Measurements from ENCODE around the gene HECW1.

HECW1 gene

GRCh38 chr7:43600056-43600455, 487.6 kb downstream of the HECW1 start:
- H3K4me3 ChIP-seq (ENCODE audit: low read depth, low read length) = no peak overlapping the region
- ChIA-PET CTCF (no interaction called here), POLR2A (no interaction called here)
- no peak for DNase-seq (ENCODE audit: low read depth, low spot score)
- no peak for TF ChIP-seq CTCF (IDR thresholded peaks at IDR 0.05; ENCODE audit: insufficient read depth, low read length, missing control alignments)

- ChIA-PET CTCF (interaction anchor here (1.4 to 2.4 kb wide), 2 partner anchors 20 to 237 kb away, joined by 3 to 11 read pairs; partner anchors contain the start of gene STK17A), POLR2A (no interaction called here)
- DNase-seq (ENCODE audit: low read depth, low spot score) = no peak
- H3K4me3 ChIP-seq (ENCODE audit: low read depth, low read length) = no peak overlapping the region
- no peak for TF ChIP-seq CTCF (IDR thresholded peaks at IDR 0.05; ENCODE audit: insufficient read depth, low read length, missing control alignments)
Measured at GRCh38 chr7:43602256-43602655, 489.8 kb downstream of the HECW1 start.

DNA sequence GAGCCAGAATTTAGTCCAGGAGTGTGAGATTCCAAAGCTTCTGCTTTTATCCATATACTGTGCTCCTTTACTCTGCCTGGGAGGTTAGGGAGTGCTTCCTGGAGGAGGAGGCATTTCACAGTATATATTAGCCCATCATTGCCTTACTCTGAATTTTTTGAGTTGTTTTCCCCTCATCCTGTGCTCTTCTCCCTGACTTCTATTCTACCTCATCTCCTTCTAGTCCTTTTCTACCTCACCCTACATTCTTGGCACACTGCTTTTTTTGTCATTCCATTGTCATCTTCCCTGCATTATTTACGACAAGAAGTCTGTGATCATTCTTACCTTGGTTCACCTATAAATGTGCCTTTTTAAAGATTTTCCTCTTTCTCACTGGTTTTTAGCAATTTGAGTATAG, 491.8 kb downstream of the HECW1 start:
- ChIA-PET CTCF (interaction anchor here (0.9 to 2.1 kb wide), 5 partner anchors 12 to 129 kb away, joined by 3 to 8 read pairs (median 4); no protein-coding TSS in a partner anchor), POLR2A (interaction anchor here (1.5 kb wide), 1 partner anchor 22 kb away, joined by 5 read pairs; the partner anchor contains the start of gene STK17A)
- H3K4me3 ChIP-seq (ENCODE audit: low read depth, low read length) = no peak overlapping the region
- TF ChIP-seq CTCF (IDR thresholded peaks at IDR 0.05; ENCODE audit: insufficient read depth, low read length, missing control alignments) = no peak
- no peak for DNase-seq (ENCODE audit: low read depth, low spot score)

- ChIA-PET POLR2A (no interaction called here), CTCF (interaction anchor here (0.9 to 1.1 kb wide), 4 partner anchors 9 to 154 kb away, joined by 3 to 4 read pairs (median 3); partner anchors contain the start of gene STK17A)
- no peak for TF ChIP-seq CTCF (IDR thresholded peaks at IDR 0.05; ENCODE audit: insufficient read depth, low read length, missing control alignments)
- no peak for DNase-seq (ENCODE audit: low read depth, low spot score)
- H3K4me3 ChIP-seq (ENCODE audit: low read depth, low read length) = no peak overlapping the region
Measured at GRCh38 chr7:43609097-43609496, 496.6 kb downstream of the HECW1 start.

DNA sequence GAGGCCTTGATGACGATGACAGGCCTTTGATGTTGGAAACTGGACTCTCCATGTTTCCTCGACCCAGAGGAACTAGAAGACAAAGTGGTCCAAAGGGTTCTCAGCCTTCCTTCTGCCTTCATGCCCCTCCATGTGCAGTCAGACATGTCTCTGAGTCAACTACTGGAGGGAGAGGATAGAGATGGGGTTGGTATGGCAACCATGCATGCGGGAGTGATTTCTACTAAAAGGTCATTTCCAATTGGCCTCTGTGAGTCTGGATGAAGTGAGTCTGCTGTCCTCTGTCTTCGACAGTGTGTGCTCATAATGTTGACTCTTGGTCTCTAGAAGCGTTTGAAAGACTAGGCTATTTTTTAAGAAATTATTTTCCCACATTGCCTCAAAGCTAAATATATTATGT, 499.7 kb downstream of the HECW1 start:
- H3K4me3 ChIP-seq (ENCODE audit: low read depth, low read length) = no peak overlapping the region
- POLR2A ChIA-PET = interaction anchor here (0.6 to 2.7 kb wide), 2 partner anchors 29 to 120 kb away, joined by 3 to 10 read pairs; partner anchors contain the start of gene STK17A
- TF ChIP-seq CTCF (IDR thresholded peaks at IDR 0.05; ENCODE audit: insufficient read depth, low read length, missing control alignments) = no peak
- DNase-seq (ENCODE audit: low read depth, low spot score) = no peak
- CTCF ChIA-PET = interaction anchor here (2.1 kb wide), 1 partner anchor 30 kb away, joined by 13 read pairs; the partner anchor contains the start of gene STK17A

DNA sequence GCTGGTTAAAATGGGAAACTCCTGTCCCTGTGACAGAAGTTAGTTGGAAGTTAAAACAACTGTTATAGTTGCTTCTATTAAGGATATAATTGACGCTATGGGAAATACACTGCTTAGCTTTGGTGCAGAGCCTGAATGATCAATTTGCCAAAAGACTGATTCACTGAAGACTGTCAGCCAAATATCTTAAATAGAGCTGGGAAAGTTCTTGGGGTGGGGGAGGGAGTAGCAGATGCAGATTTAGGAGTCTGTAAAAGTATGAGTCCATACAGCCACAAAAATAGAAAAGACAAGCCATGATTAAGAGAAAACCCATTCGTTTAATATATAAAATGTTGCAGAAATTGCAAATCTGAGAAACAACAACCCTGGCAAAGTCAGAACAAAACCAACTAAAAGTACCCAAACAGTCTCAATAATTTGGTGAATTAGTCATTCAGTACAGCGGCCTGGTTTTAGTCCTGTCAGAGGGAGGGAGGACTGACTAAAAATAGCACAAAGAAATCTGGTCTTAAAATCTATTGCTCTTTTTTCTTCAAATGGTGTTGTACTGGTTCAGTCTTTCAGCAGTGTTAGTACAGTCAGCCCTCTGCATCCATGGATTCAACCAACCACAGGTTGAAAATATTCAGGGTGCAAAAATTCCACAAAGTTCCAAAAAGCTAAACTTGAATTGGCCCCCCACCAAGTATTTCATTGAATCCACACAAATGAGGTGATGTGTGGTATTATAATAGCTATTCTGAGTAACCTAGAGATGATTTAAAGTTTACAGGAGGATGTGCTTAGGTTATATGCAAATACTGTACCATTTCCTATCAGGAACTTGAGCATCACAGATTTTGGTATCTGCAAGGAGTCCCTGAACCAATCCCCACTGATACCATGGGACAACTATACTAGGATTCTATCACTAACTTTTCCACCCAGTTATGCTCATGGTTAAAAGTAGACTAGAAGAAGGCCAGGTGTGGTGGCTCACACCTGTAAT, 500.4 kb downstream of the HECW1 start:
- TF ChIP-seq CTCF (IDR thresholded peaks at IDR 0.05; ENCODE audit: insufficient read depth, low read length, missing control alignments) = no peak
- no peak overlapping the region for H3K4me3 ChIP-seq (ENCODE audit: low read depth, low read length)
- CTCF ChIA-PET = interaction anchor here (1.1 to 2.3 kb wide), 5 partner anchors 30 to 226 kb away, joined by 3 to 14 read pairs (median 4); partner anchors contain the start of gene STK17A
- POLR2A ChIA-PET = interaction anchor here (0.6 to 2.7 kb wide), 2 partner anchors 30 to 120 kb away, joined by 3 to 10 read pairs; partner anchors contain the start of gene STK17A
- DNase-seq (ENCODE audit: low read depth, low spot score) = peak; percentile 28
